ENCODE data around the gene KRTAP5-5. TPM values are rescaled to one million over a fixed set of nuclear protein-coding genes. Genes with fewer than 3 reads are reported as not detected.

The KRTAP5-5 gene
- total and polyA plus RNA-seq, 2 donors (not counting 3 experiments of a cell fraction or from before 2014, with no cell fraction given) = not detected

GRCh38 chr11:1624621-1625020 is 5.0 kb upstream of the KRTAP5-5 start:
- no peak overlapping the region for H3K4me2 ChIP-seq (ENCODE audit: insufficient read depth, low read length)

GRCh38 chr11:1625541-1625940 is 4.0 kb upstream of the KRTAP5-5 start:
- CTCF ChIA-PET = interaction anchor here (0.9 to 2.1 kb wide), 4 partner anchors 12 to 79 kb away, joined by 3 to 22 read pairs (median 4); no protein-coding TSS in a partner anchor
- no peak overlapping the region for H3K27ac ChIP-seq (ENCODE audit: insufficient read depth, low read depth, low read length)
- TF ChIP-seq MAX (IDR thresholded peaks at IDR 0.05; ENCODE audit: insufficient read depth, insufficient read length) = no peak
- TF ChIP-seq FOS (IDR thresholded peaks at IDR 0.05; ENCODE audit: borderline replicate concordance, insufficient read depth, low read length) = no peak
- no peak for TF ChIP-seq POLR2A (IDR thresholded peaks at IDR 0.05; ENCODE audit: low read depth, low read length)
- TF ChIP-seq POLR2AphosphoS5 (IDR thresholded peaks at IDR 0.05; ENCODE audit: insufficient read depth, low read depth, low read length) = no peak
- TF ChIP-seq CTCF (IDR thresholded peaks at IDR 0.05; ENCODE audit: extremely low read depth in 1 of 2, insufficient read depth in 1 of 2, low read depth in 1 of 2, low read length in 2 of 2) = no peak
- no peak for TF ChIP-seq JUN (IDR thresholded peaks at IDR 0.05; ENCODE audit: borderline replicate concordance, insufficient read depth, insufficient read length, low read depth)
- TF ChIP-seq GATA2 (IDR thresholded peaks at IDR 0.05; ENCODE audit: insufficient read depth, insufficient read length, low read depth, low read length) = no peak
- no peak for TF ChIP-seq MYC (IDR thresholded peaks at IDR 0.05; ENCODE audit: low read depth, low read length)
- no TSS peak for BruUV-seq (replicated peaks)
- dilution Hi-C loops (cut with MboI; ENCODE audit: extremely low pct_ligation_motif_present, low sequenced_read_pairs) (no loop called here), intact Hi-C loops (cut with micrococcal nuclease) (no loop called here)
- H4K20me1 ChIP-seq (replicated peaks; ENCODE audit: control insufficient read depth, extremely low read depth, insufficient read depth, low read length) = no peaks in the 10 kb centered on the region
- H3K9ac ChIP-seq (replicated peaks; ENCODE audit: extremely low read depth, insufficient read depth, low read length) = no peak overlapping the region
- no peaks in the 10 kb centered on the region for H3K9me3 ChIP-seq (replicated peaks; ENCODE audit: control insufficient read depth, insufficient read depth, low read length)
- no peaks in the 10 kb centered on the region for H3K9me1 ChIP-seq (replicated peaks; ENCODE audit: control insufficient read depth, extremely low read depth, insufficient read depth, low read length)
- no peak for DNase-seq (ENCODE audit: low read depth, low spot score)
- no peak overlapping the region for H2AFZ ChIP-seq (ENCODE audit: low read depth, low read length)
- no peak overlapping the region for H3K4me3 ChIP-seq (replicated peaks in 1 of 3; ENCODE audit: insufficient read depth in 1 of 3, low read depth in 1 of 3, low read length in 3 of 3)
- no peaks in the 10 kb centered on the region for H3K36me3 ChIP-seq (ENCODE audit: control insufficient read depth in 2 of 2, extremely low read depth in 1 of 2, insufficient read depth in 2 of 2, low read length in 2 of 2)
- no peak overlapping the region for H3K4me2 ChIP-seq (ENCODE audit: insufficient read depth, low read length)
- H3K27me3 ChIP-seq (ENCODE audit: control insufficient read depth in 2 of 2, insufficient read depth in 2 of 2, low read length in 2 of 2) = peaks cover 0 to 3% of the 10 kb centered on the region in 2 experiments
- no peaks in the 10 kb centered on the region for H3K4me1 ChIP-seq (ENCODE audit: control insufficient read depth, extremely low read depth, insufficient read depth, low read length)
- POLR2A ChIA-PET = no interaction called here
- no peak for FAIRE-seq
- no peaks in the 10 kb centered on the region for H3K79me2 ChIP-seq (ENCODE audit: control insufficient read depth, insufficient read depth, low read length)

More at GRCh38 chr11:1624621-1625020, 5.0 kb upstream of the KRTAP5-5 start:
- Histone ChIP-seq H3K9ac (replicated peaks; ENCODE audit: extremely low read depth, insufficient read depth, low read length) (no peak overlapping the region), H3K9me3 (replicated peaks; ENCODE audit: control insufficient read depth, insufficient read depth, low read length) (no peaks in the 10 kb centered on the region), H3K27me3 (ENCODE audit: control insufficient read depth in 2 of 2, insufficient read depth in 2 of 2, low read length in 2 of 2) (peaks cover 0 to 3% of the 10 kb centered on the region in 2 experiments), H3K4me3 (replicated peaks in 1 of 3; ENCODE audit: insufficient read depth in 1 of 3, low read depth in 1 of 3, low read length in 3 of 3) (no peak overlapping the region), H4K20me1 (replicated peaks; ENCODE audit: control insufficient read depth, extremely low read depth, insufficient read depth, low read length) (no peaks in the 10 kb centered on the region), H3K36me3 (ENCODE audit: control insufficient read depth in 2 of 2, extremely low read depth in 1 of 2, insufficient read depth in 2 of 2, low read length in 2 of 2) (no peaks in the 10 kb centered on the region), H3K27ac (ENCODE audit: insufficient read depth, low read depth, low read length) (no peak overlapping the region), H2AFZ (ENCODE audit: low read depth, low read length) (no peak overlapping the region), H3K9me1 (replicated peaks; ENCODE audit: control insufficient read depth, extremely low read depth, insufficient read depth, low read length) (no peaks in the 10 kb centered on the region), H3K79me2 (ENCODE audit: control insufficient read depth, insufficient read depth, low read length) (no peaks in the 10 kb centered on the region), H3K4me1 (ENCODE audit: control insufficient read depth, extremely low read depth, insufficient read depth, low read length) (no peaks in the 10 kb centered on the region)
- POLR2A ChIA-PET = no interaction called here
- TF ChIP-seq GATA2 (IDR thresholded peaks at IDR 0.05; ENCODE audit: insufficient read depth, insufficient read length, low read depth, low read length) (no peak), POLR2AphosphoS5 (IDR thresholded peaks at IDR 0.05; ENCODE audit: insufficient read depth, low read depth, low read length) (no peak)
- no TSS peak for BruUV-seq (replicated peaks)
- no peak for FAIRE-seq
- no peak for DNase-seq (ENCODE audit: low read depth, low spot score)
- CTCF ChIA-PET = interaction anchor here (1.5 to 1.8 kb wide), 3 partner anchors 28 to 78 kb away, joined by 4 to 5 read pairs (median 5); no protein-coding TSS in a partner anchor
- dilution Hi-C loops (cut with MboI; ENCODE audit: extremely low pct_ligation_motif_present, low sequenced_read_pairs) = no loop called here
- intact Hi-C loops (cut with micrococcal nuclease) = no loop called here
